GM19099 (cell line): ENCODE measurements around the gene RBM45.

Experiments
- POLR2A ChIP-seq: IDR thresholded peaks from 3 replicates; pipeline ENCODE4 v1.6.1; 2011; ENCODE audit warnings: low read depth; ENCODE audit not compliant: insufficient read length; ENCODE audit errors: extremely low read depth

RBM45 gene

DNA sequence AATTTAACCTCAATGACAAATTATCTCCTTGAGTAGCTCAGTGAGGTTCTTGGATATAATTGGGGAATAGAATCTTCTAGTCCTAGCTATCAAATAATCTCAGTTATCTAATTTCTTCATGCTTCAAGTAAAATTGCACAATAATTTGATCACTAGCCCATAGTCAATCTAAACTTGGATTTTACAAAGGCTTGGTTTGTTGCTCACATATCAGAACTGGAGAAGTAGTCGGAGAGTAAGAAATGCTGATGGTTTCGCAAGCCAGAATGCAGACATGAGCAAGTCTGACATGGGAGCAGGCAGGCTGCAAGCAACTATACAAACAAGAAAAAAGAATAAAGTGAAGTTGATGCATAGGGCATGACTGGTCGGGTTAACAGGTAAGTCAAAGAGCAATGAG, 28.0 kb upstream of the RBM45 start:
- no peak for TF ChIP-seq POLR2A

DNA sequence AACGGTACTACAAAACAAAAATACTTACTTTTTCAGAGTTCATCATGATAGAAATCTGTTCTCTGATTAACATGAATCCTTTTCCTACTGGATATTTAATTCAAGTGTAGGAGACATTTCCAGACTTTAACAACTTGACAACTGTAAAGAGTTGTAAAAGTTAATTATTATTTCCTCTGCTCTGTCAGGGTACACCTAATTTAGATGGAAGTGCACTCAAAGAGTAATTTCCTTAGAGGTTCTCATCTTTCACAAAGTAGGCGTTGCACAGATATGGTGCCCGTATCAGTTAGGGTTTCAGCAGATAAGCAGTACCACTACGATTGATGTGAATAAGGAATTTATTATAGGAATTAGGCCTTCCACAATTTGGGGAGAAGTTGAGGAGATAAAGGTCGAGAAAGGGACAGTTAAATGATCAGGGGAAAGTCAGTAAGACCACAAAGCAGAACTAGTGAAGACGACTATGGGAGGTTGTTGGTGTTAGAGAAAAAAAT, 23.4 kb upstream of the RBM45 start:
- no peak for TF ChIP-seq POLR2A

DNA sequence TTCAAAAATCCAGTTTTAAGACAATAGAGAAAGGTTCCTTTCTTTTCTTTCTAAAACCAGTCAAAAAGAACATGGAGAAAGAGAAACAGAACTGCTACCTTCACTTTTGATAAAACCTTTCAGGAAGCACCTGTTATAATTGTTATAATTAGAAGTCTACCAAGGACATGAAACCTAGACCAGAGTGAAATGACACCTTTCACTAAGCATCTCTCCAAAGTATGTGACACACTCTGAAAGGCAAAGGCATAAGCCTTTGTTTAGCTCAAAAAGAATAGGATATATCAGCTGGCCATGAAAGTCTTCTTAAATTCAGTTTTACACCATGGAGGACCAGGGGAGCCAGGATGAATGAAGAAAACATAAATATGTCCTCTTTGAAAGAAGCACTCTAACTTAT, 18.8 kb upstream of the RBM45 start:
- no peak for TF ChIP-seq POLR2A

DNA sequence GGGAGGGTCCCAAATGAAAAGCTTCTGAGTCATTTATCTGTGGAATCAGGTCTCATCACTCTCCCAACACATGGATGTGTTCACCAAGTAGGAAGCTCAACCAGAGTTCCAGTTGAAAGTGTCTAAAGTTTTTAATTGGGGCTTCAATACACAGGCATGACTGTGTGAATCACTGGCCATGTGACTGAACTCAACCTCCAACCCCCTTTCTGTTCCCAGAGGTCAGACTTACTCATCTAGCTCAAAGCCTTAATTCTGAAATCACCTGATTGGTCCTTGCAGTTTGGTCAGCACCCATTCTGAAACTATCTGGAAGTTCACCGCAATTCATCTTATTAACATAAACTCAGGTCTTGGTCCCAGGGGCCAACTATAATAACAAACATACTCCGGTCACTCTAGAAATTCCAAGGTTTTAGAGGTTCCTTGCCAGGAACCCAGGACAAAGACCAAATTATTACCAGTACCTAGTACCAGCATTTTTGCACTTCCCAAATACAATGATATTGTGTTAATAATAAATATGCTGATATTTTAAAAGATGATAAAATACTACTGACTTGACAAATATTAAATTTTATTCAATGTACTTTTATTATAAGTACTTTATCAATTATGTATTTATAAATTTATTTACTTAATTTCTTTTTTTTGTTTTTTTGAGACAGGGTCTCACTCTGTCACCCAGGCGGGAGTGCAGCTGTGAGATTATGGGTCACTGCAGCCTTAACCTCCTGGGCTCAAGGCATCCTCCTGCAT, 10.7 kb upstream of the RBM45 start:
- TF ChIP-seq POLR2A = no peak

DNA sequence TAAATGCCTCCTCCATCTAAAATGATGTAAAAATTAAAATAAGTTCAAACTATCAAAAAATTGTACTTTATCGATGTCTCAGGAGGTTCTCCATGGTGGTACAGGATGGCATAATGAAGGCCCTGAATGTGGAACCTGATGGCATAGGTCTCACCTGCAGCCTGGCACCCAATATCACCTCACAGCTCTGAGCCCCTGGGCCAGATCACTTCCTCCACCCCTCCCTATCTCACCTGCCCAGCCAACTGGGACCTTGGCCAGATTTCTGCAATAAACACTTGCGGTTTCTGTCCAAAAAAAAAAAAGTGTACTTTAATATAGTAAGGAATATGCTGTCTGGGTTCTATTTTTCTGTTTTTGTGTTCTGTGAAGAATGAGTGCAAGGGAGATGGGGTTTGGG, 6.7 kb upstream of the RBM45 start:
- TF ChIP-seq POLR2A = no peak

DNA sequence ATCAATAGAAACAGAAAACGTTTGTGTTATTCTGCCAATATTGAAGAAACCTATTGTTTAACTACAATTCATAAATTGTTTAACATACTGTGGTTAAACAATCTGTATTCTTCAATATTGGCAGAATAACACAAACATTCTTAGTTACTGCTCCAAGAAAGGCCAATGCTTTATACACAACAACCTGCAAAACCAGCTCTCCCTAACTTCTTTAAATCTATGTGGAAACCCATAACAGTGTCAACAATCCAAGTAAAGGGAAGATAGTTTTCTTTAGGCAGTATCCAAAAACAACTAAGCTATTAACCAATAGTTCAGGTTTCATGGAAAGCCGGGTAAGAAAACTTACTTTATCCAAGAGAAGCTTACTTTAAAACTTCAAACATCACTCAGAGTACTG, 6.2 kb upstream of the RBM45 start:
- no peak for TF ChIP-seq POLR2A

DNA sequence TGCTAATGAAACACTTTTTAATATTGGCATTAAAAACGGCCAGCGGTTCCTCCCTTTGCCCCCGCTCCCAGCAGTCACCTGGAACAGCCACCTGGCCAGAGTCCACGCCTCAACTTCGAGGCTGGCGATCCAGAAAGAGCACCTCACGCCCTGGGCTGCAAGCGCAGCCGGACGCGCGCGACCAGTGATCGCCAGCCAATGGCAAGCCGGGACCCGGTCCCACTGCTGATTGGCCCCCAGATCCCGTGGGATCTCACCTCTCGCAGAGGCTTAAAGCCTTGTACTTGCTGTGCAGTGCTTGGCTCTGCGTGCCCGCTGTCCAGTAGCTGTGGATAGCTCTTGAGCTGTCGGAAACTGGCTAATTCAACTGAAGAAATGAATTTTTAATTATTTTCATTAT, 4.1 kb upstream of the RBM45 start:
- TF ChIP-seq POLR2A = no peak

DNA sequence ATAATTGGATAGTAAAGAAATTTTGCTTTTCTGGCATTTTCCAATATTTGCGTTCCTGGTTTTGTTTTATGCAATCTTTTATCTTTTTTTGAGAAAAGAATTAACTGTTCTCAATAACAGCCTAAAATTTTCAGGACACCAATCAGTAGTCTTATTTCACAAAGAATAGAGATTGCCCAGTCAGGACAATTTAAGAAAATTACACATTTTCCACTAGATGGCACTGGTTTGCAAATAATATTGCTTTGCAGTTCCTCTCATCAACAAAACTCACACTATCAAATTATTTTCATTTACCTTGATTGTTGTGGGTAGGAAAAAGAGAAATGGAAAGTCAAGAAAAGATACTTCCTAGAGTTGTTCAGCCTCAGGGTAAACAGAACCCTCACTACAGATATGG, 2.4 kb upstream of the RBM45 start:
- no peak for TF ChIP-seq POLR2A

DNA sequence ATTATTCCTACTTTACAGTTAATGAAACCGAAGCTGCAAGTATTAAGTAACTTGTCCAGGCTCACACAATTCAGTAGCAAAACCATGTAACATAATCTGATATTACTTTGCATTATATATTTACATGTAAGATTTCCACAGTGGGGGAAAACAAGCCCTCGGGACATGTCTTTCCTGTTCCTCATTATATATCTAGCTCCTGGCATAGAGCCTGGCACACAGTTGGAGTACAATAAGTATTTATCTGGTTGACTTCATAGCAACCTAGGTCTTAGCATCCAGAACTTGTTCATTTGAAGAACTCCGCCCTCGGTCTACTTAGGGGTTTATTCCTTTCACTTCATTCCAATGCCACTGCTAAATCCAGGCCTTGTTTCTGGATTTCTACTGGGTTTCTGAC, 1.6 kb upstream of the RBM45 start:
- no peak for TF ChIP-seq POLR2A

DNA sequence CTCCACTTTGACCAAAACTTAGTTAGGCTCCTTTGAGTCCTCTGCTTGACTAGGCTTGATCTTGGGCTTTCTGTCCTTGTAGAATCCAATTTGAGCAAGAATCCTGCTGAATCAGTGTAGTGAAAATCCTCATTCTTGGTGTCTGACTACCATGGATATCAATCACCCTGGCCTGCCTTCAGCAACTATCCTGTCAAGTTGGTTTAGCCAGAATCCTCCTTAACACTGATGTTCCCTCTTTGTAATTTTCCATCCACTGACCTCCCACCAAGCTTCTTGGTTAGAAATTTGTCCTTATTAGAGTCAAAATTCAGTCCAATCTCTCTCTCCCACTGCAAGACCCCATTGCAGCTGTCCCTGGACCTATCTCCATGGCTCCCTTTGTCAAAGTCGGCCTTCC, 494 bp upstream of the RBM45 start:
- no peak for TF ChIP-seq POLR2A

DNA sequence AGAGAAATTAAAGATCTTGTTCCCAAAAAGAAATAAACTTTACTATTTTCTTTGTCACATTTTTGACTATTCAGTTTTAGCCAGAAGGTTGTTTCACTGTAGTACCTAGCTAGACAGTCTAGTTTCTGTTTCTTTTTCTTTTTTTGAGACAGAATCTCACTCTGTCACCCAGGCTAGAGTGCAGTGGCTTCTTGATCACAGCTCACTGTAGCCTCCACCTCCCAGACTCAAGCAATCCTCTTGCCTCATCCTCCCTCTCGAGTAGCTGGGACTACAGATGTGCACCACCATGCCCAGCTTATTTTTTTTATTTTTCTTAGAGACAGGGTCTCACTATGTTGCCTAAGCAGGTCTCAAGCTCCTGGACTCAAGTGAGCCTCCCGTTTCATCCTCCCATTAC, 2.2 kb downstream of the RBM45 start:
- no peak for TF ChIP-seq POLR2A

DNA sequence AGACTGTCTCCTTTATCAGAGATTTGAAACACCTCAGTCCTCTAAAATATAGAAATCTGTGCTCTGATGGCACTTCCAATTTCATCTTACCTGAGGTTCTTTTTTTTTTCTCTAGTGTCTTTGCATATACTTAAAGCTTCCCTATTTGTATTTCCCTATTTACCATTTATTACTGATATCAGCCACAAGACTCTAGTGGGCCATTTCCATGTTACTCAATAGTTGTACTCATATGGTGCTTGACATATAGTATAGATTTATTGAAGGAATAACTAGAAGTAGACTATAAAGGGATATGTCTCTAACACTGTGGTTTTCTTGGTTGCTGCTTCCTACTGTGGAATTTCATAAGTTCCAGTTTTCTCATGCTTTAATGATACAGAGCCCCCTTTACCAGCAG, 3.0 kb downstream of the RBM45 start:
- no peak for TF ChIP-seq POLR2A

DNA sequence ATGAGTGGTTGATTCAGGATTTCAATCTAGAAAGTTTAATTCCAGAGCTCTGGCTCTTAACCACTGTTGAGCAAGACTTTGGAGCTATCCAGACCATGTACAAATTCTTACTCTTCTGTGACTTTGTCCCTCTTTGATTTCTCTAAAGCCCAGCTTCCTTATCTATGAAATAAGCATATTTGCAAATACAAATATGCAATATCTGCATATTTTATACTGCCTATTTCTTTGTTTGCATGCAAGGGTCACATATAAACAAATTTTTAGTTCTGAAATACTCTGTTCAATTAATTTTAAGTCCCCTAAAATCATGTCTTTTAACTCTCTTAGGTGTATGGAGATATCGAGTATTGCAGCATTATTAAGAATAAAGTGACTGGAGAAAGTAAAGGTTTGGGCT, 5.5 kb downstream of the RBM45 start:
- no peak for TF ChIP-seq POLR2A

DNA sequence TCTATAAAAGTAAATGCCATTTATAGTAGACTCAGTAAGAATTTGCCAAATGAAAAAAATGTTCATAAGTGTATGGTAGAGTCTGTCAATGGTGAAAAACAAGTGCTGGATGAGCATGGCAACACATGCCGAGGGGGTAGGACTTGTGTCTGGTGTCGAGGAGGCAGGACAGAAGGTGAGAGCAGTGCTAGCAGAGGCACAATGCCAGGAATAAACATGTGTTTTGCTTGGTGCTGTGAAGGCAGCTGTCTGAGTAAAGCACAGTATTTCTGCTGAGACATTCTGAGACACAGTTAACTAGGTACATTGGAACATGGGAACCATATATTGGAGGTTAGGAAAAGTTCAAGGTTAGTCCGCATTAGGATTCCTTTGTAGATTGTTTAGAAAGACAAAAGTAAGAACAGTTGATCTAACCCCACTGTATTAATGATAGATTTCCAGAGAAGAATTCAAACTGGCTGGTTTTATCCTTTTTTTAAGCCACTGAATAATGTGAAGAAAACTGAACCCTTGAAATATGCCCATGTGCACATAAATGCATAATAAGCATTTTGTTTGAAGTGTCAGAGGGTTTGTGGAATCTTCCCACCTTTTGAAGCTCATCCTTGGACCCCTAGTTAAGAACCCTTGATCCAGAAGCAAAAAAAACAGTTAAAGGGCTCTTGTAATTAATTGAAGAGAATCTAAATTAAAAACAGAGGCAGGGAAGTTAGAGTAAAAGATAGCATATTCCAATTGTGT, 7.1 kb downstream of the RBM45 start:
- TF ChIP-seq POLR2A = no peak

DNA sequence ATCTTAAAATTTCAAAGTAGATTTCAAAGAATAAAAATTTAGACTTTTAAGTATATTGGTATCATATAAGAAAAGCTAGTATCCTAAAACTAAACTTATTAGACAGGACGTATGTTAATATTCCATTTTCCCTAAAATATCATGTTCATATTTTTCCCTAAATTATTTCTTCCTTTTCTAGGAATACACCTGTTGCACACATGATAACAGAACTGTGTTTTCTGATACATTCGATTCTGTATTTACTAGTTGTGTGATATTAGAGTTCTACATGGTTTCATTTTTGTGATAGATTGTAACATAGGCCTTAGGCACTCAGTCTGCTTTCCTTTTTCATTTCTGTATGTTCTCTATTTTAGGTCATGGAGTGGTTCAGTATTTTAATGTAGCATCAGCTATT, 10.9 kb downstream of the RBM45 start:
- no peak for TF ChIP-seq POLR2A

DNA sequence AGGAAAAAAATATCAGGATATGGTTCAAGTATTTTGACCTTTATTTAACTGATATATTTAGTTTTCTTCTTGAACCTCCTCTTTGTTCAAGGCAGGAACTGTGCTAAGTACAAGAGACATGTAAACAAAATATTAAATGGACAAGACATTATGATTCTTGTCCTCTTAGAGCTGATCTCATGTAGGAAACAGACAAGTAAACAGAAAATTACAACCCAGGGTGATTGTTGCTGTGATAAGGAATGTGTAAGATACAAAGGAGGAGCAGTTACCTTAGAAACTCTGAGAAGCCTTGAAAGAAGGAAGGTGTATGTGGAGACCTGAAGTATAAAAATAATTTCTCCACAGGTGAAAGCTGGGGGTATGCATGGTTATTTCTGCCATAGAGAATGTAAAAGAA, 12.9 kb downstream of the RBM45 start:
- TF ChIP-seq POLR2A = no peak
